A673 (cell line): ENCODE measurements around the gene C3orf49. TPM values are rescaled to one million over a fixed set of nuclear protein-coding genes. Genes with fewer than 3 reads are reported as not detected.

Experiments
- BruUV-seq: library from RNA; stranded (reverse); fragments of 400-500 nt; replicated peaks from 2 replicates; lab custom pipeline; 2021; lab: Mats Ljungman, UMichigan
- CTCF ChIA-PET: fragments of 300-600 bp; sonication (Branson Sonifier 250); formaldehyde crosslinking; loops from one replicate; lab custom pipeline; 2022; ENCODE audit warnings: antibody characterized with exemption; lab: Charles Lee
- POLR2A ChIA-PET: fragments of 300-600 bp; sonication (Branson Sonifier 250); formaldehyde crosslinking; loops from one replicate; lab custom pipeline; 2022; ENCODE audit warnings: antibody characterized with exemption; ENCODE audit not compliant: low non-redundant PET; lab: Charles Lee
- DNase-seq: peaks from one replicate; pipeline ENCODE4 v3.0.0-alpha.2; 2015; ENCODE audit warnings: low spot score
- H3K27ac ChIP-seq: fragments of 200-600 bp; sonication (generic); 2 replicates; pipeline ENCODE4 v1.5.1; 2016; ENCODE audit warnings: mixed run types, low read depth, mild to moderate bottlenecking, mixed read lengths, antibody characterized with exemption, low read length; ENCODE audit not compliant: poor library complexity, severe bottlenecking
- H3K27me3 ChIP-seq: fragments of 200-600 bp; sonication (generic); replicated peaks from 2 replicates; pipeline ENCODE4 v1.6.1; 2017; ENCODE audit warnings: mixed run types, low read depth, mild to moderate bottlenecking, mixed read lengths, antibody characterized with exemption, low read length; ENCODE audit not compliant: insufficient read depth, poor library complexity
- H3K36me3 ChIP-seq: fragments of 200-600 bp; sonication (generic); 2 replicates; pipeline ENCODE4 v1.6.1; 2016; ENCODE audit warnings: mixed run types, mild to moderate bottlenecking, mixed read lengths, antibody characterized with exemption, low read length; ENCODE audit not compliant: insufficient read depth, poor library complexity, severe bottlenecking
- H3K4me1 ChIP-seq: fragments of 200-600 bp; sonication (generic); 2 replicates; pipeline ENCODE4 v1.6.1; 2017; ENCODE audit warnings: mixed run types, mild to moderate bottlenecking, mixed read lengths, antibody characterized with exemption, low read length; ENCODE audit not compliant: insufficient read depth, poor library complexity, severe bottlenecking
- H3K4me3 ChIP-seq: fragments of 200-600 bp; sonication (generic); 2 replicates; pipeline ENCODE4 v1.5.1; 2016; ENCODE audit warnings: low read depth, mixed run types, mild to moderate bottlenecking, mixed read lengths, low read length; ENCODE audit not compliant: poor library complexity, severe bottlenecking
- H3K9me3 ChIP-seq: fragments of 200-600 bp; sonication (generic); 2 replicates; pipeline ENCODE4 v1.6.1; 2016; ENCODE audit warnings: mixed run types, low read depth, mild to moderate bottlenecking, mixed read lengths, antibody characterized with exemption, low read length; ENCODE audit not compliant: poor library complexity, severe bottlenecking
- CTCF ChIP-seq: fragments of 300-800, 200-600 bp; sonication (generic); conservative IDR thresholded peaks from 2 replicates; pipeline ENCODE4 v1.5.1; 2017; ENCODE audit warnings: low read depth, mild to moderate bottlenecking, antibody characterized with exemption, low read length, moderate library complexity, mixed read lengths
- EZH2 ChIP-seq: fragments of 200-600 bp; sonication (generic); IDR thresholded peaks from 2 replicates; pipeline ENCODE4 v1.6.1; 2017; ENCODE audit warnings: borderline replicate concordance, low read depth, mild to moderate bottlenecking, mixed read lengths, antibody characterized with exemption, low read length; ENCODE audit not compliant: poor library complexity, severe bottlenecking
- intact Hi-C: fragments of 100-400 bp; cut with micrococcal nuclease; formaldehyde crosslinking; loops from one replicate; pipeline ENCODE4 v1.10.0; 2022; ENCODE audit not compliant: unreplicated experiment
- total RNA-seq: library from RNA; stranded (reverse); gene quantifications from 2 replicates; pipeline ENCODE4 v1.2.3, GENCODE V29; 2021

C3orf49 gene
- total RNA-seq, 1 experiment from 2014 or later, result not detected

GRCh38 chr3:63824309-63824708, 5.2 kb downstream of the C3orf49 start:
- no peak for TF ChIP-seq EZH2
- TF ChIP-seq CTCF, result no peak
- no peaks in the 10 kb centered on the region for H3K36me3 ChIP-seq
- H3K27ac ChIP-seq, result no peak overlapping the region
- ChIA-PET POLR2A (no interaction called here), CTCF (no interaction called here)
- H3K4me1 ChIP-seq, result no peaks in the 10 kb centered on the region
- intact Hi-C loops, result no loop called here
- no peak for DNase-seq
- H3K9me3 ChIP-seq, result no peaks in the 10 kb centered on the region
- no peak overlapping the region for H3K4me3 ChIP-seq
- BruUV-seq, result no TSS peak
- no peaks in the 10 kb centered on the region for H3K27me3 ChIP-seq

GRCh38 chr3:63830526-63830925, 11.4 kb downstream of the C3orf49 start:
- Histone ChIP-seq H3K27ac (no peak overlapping the region), H3K4me1 (no peaks in the 10 kb centered on the region), H3K4me3 (no peak overlapping the region), H3K9me3 (no peaks in the 10 kb centered on the region), H3K36me3 (no peaks in the 10 kb centered on the region), H3K27me3 (no peaks in the 10 kb centered on the region)
- CTCF ChIA-PET, result no interaction called here
- no TSS peak for BruUV-seq
- TF ChIP-seq CTCF (no peak), EZH2 (no peak)
- DNase-seq, result no peak
- intact Hi-C loops, result no loop called here
- POLR2A ChIA-PET, result no interaction called here

GRCh38 chr3:63832395-63832794, 13.3 kb downstream of the C3orf49 start:
- Histone ChIP-seq H3K4me3 (no peak overlapping the region), H3K36me3 (no peaks in the 10 kb centered on the region), H3K27ac (no peak overlapping the region), H3K27me3 (no peaks in the 10 kb centered on the region), H3K9me3 (no peaks in the 10 kb centered on the region), H3K4me1 (no peaks in the 10 kb centered on the region)
- no peak for DNase-seq
- POLR2A ChIA-PET, result no interaction called here
- intact Hi-C loops, result no loop called here
- BruUV-seq, result no TSS peak
- CTCF ChIA-PET, result no interaction called here
- TF ChIP-seq EZH2, result no peak
- no peak for TF ChIP-seq CTCF
